HepG2 (cell line): ENCODE data around the gene MOCS1. TPM values are rescaled to one million over a fixed set of nuclear protein-coding genes. Genes with fewer than 3 reads are reported as not detected.

Experiments used
- ATAC-seq: fragments of 200-7000 bp; cut with Tn5 transposase; 3 replicates; pipeline ENCODE4 v1.9.1; 2020; ENCODE audit warnings: mild to moderate bottlenecking, moderate library complexity
- BruUV-seq: library from RNA; stranded (reverse); fragments of 400-500 nt; replicated peaks from 2 replicates; lab custom pipeline; 2021; lab: Mats Ljungman, UMichigan
- CTCF ChIA-PET: fragments of 300-600 bp; formaldehyde crosslinking; extraction: SDS; loops from one replicate; lab custom pipeline; 2021; ENCODE audit warnings: low total read pairs, inconsistent platforms, low intra/inter-chr PET ratio; lab: Yijun Ruan, JAX
- POLR2A ChIA-PET: fragments of 350-600 bp; sonication (Branson Sonifier 250); formaldehyde crosslinking; loops from one replicate; lab custom pipeline; 2020; ENCODE audit warnings: antibody characterized with exemption, inconsistent platforms; lab: Yijun Ruan, JAX
- DNase-seq: peaks from one replicate; pipeline ENCODE4 v3.0.0-alpha.2; 2015; ENCODE audit warnings: low spot score
- FAIRE-seq: peaks from 3 replicates; lab custom pipeline; 2011; peaks lifted over from hg19 to GRCh38; lab: Jason Lieb, UNC
- H2AFZ ChIP-seq: one replicate; pipeline ENCODE4 v1.6.1; 2011; ENCODE audit warnings: low read length, inconsistent platforms
- H3K27ac ChIP-seq: fragments of 300-600 bp; 3 replicates; pipeline ENCODE4 v1.8.0; 2011; ENCODE audit warnings: mixed run types, mild to moderate bottlenecking, mixed read lengths, low read length, inconsistent platforms; ENCODE audit not compliant: insufficient read depth; ENCODE audit errors: extremely low read length
- H3K27me3 ChIP-seq, 2 experiments: fragments of 200-600 bp in 1 of 2; 2 replicates in 1 of 2; 3 replicates in 1 of 2; pipeline versions ENCODE4 v1.6.0 to v1.8.0; 2011; ENCODE audit warnings: low read length in 2 of 2, mild to moderate bottlenecking in 2 of 2, moderate library complexity in 2 of 2, inconsistent platforms in 1 of 2; ENCODE audit not compliant: insufficient read depth in 2 of 2, control insufficient read depth in 1 of 2
- H3K36me3 ChIP-seq, 2 experiments: fragments of 200-600 bp in 1 of 2; replicated peaks in 1 of 2; 2 replicates in 1 of 2; 3 replicates in 1 of 2; pipeline versions ENCODE4 v1.5.1 to v1.8.0; 2011; ENCODE audit warnings: low read length in 2 of 2, inconsistent platforms in 1 of 2; ENCODE audit not compliant: insufficient read depth in 2 of 2, control insufficient read depth in 1 of 2
- H3K4me1 ChIP-seq: 2 replicates; pipeline ENCODE4 v1.5.1; 2012; ENCODE audit warnings: low read length, inconsistent platforms; ENCODE audit not compliant: insufficient read depth
- H3K4me2 ChIP-seq: 2 replicates; pipeline ENCODE4 v1.6.0; 2011; ENCODE audit warnings: low read depth, low read length, inconsistent platforms
- H3K4me3 ChIP-seq, 3 experiments: fragments of 200-600 bp in 1 of 3; sonication (generic), shearing (Covaris generic) in 1 of 3; replicated peaks in 1 of 3; 2 replicates each; pipeline ENCODE4 v1.5.1; 2011 to 2016; ENCODE audit warnings: low read length in 3 of 3, inconsistent platforms in 2 of 3, low read depth in 2 of 3, mild to moderate bottlenecking in 2 of 3, control low read depth in 1 of 3, mixed read lengths in 1 of 3; ENCODE audit not compliant: insufficient read depth in 1 of 3
- H3K79me2 ChIP-seq: one replicate; pipeline ENCODE4 v1.6.1; 2011; ENCODE audit warnings: low read length, inconsistent platforms; ENCODE audit not compliant: insufficient read depth
- H3K9ac ChIP-seq: 2 replicates; pipeline ENCODE4 v1.6.0; 2011; ENCODE audit warnings: mild to moderate bottlenecking, low read depth, low read length, inconsistent platforms; ENCODE audit not compliant: insufficient read depth
- H3K9me3 ChIP-seq: 2 replicates; pipeline ENCODE4 v1.5.1; 2012; ENCODE audit warnings: mild to moderate bottlenecking, low read length
- H4K20me1 ChIP-seq: 2 replicates; pipeline ENCODE4 v1.6.0; 2011; ENCODE audit warnings: inconsistent platforms, mild to moderate bottlenecking, low read length, moderate library complexity; ENCODE audit not compliant: insufficient read depth
- ELF1 ChIP-seq: sonication (generic); formaldehyde crosslinking; IDR thresholded peaks from 2 replicates; pipeline ENCODE4 v1.4.0; 2020; ENCODE audit warnings: missing genetic modification reagents
- IKZF4 ChIP-seq: sonication (generic); formaldehyde crosslinking; IDR thresholded peaks from 2 replicates; pipeline ENCODE4 v1.5.1; 2020; ENCODE audit warnings: borderline replicate concordance, mild to moderate bottlenecking, low read depth, missing genetic modification reagents; ENCODE audit errors: not compliant biosample characterization
- MYNN ChIP-seq: sonication (generic); formaldehyde crosslinking; IDR thresholded peaks from 2 replicates; pipeline ENCODE4 v1.4.0; 2020; ENCODE audit warnings: mild to moderate bottlenecking, low read depth, missing genetic modification reagents
- MYPOP ChIP-seq: sonication (generic); formaldehyde crosslinking; IDR thresholded peaks from 2 replicates; pipeline ENCODE4 v1.8.1; 2023; ENCODE audit warnings: mild to moderate bottlenecking, moderate library complexity, missing genetic modification reagents
- NCOR1 ChIP-seq: fragments of 200-600 bp; sonication (generic); IDR thresholded peaks from 2 replicates; pipeline ENCODE4 v1.7.0; 2017; ENCODE audit warnings: antibody characterized with exemption, low read length, borderline replicate concordance
- NR2C2 ChIP-seq: sonication (generic); formaldehyde crosslinking; IDR thresholded peaks from 2 replicates; pipeline ENCODE4 v1.4.0; 2020; ENCODE audit warnings: missing genetic modification reagents, mild to moderate bottlenecking, moderate library complexity, borderline replicate concordance
- PPARG ChIP-seq: conservative IDR thresholded peaks from 2 replicates; pipeline ENCODE4 v1.6.1; 2016; ENCODE audit warnings: missing biosample characterization, missing genetic modification reagents
- SAP130 ChIP-seq: IDR thresholded peaks from 2 replicates; pipeline ENCODE4 v1.6.1; 2016; ENCODE audit warnings: low read depth
- XBP1 ChIP-seq: sonication (generic); formaldehyde crosslinking; IDR thresholded peaks from 2 replicates; pipeline ENCODE4 v1.5.0; 2020; ENCODE audit warnings: missing genetic modification reagents
- ZFP36L1 ChIP-seq: sonication (generic); formaldehyde crosslinking; IDR thresholded peaks from 2 replicates; pipeline ENCODE4 v1.8.0; 2022; ENCODE audit warnings: mild to moderate bottlenecking, missing genetic modification reagents, moderate library complexity
- ZNF121 ChIP-seq: sonication (generic); formaldehyde crosslinking; IDR thresholded peaks from 2 replicates; pipeline ENCODE4 v1.5.0; 2020; ENCODE audit warnings: mild to moderate bottlenecking, missing genetic modification reagents
- ZNF660 ChIP-seq: sonication (generic); formaldehyde crosslinking; IDR thresholded peaks from 2 replicates; pipeline ENCODE4 v1.5.1; 2020; ENCODE audit warnings: mild to moderate bottlenecking, low read depth, missing genetic modification reagents, borderline replicate concordance
- WGBS: methylation state at CpG from one replicate; pipeline ENCODE4 v1.1.6; 2017; ENCODE audit warnings: low lambda C conversion rate; 5-methylcytosine and 5-hydroxymethylcytosine counted together
- in situ Hi-C: cut with HindIII; loops from 2 replicates; pipeline ENCODE4 v1.10.0; 2017; ENCODE audit warnings: low pct_unique_long_range_greater_than_20kb; ENCODE audit not compliant: extremely low pct_ligation_motif_present
- intact Hi-C: fragments of 100-400 bp; cut with micrococcal nuclease; formaldehyde crosslinking; loops from one replicate; pipeline ENCODE4 v1.10.0; 2022; ENCODE audit not compliant: unreplicated experiment
- polyA plus RNA-seq, 8 experiments: library from polyadenylated mRNA; depleted of rRNA in 3 of 8; stranded (reverse) in 7 of 8; unstranded in 1 of 8; fragments of >200 nt; fragmentation: Illumina TruSeq in 4 of 8; extraction: Trizol in 4 of 8; gene quantifications; 2 replicates each; pipeline versions ENCODE4 v1.2.1 to v1.2.3, GENCODE V29; 2011 to 2016; ENCODE audit warnings: low read depth in 4 of 8, missing spikeins in 1 of 8, mixed read lengths in 1 of 8; ENCODE audit not compliant: insufficient read depth in 1 of 8
- total RNA-seq, 5 experiments: library from RNA; depleted of rRNA; stranded (reverse); fragments of >200 nt; fragmentation: Illumina TruSeq; extraction: Trizol; gene quantifications; 2 replicates each; pipeline ENCODE4 v1.2.3, GENCODE V29; 2016; ENCODE audit warnings: low read depth in 1 of 5

Gene MOCS1
- total and polyA plus RNA-seq, 2 of the 13 experiments (the other 11 are each of a cell fraction or from before 2014, with no cell fraction given) = 5.3 to 11.7 TPM

GRCh38 chr6:39930540-39930939, 3.7 kb downstream of the MOCS1 start:
- Histone ChIP-seq H3K4me2 (no peak overlapping the region), H2AFZ (no peak overlapping the region), H3K9ac (no peak overlapping the region), H3K4me1 (peaks cover 29% of the 10 kb centered on the region), H3K9me3 (no peaks in the 10 kb centered on the region), H3K27ac (no peak overlapping the region), H3K36me3 (peaks cover 1 to 3% of the 10 kb centered on the region in 2 experiments; a peak in 3 of 5 replicates), H4K20me1 (no peaks in the 10 kb centered on the region), H3K27me3 (0 out of 5 replicates have a peak, but pooled peaks cover 0 to 3% of the 10 kb centered on the region in 2 experiments), H3K4me3 (no peak overlapping the region), H3K79me2 (no peaks in the 10 kb centered on the region)
- in situ Hi-C loops = no loop called here
- no peak for FAIRE-seq
- intact Hi-C loops = no loop called here
- CTCF ChIA-PET = no interaction called here
- no peak for DNase-seq
- no peak for ATAC-seq
- no TSS peak for BruUV-seq
- POLR2A ChIA-PET = no interaction called here
- 88% methylated on average over 4 of the region's 4 CpGs for WGBS
- TF ChIP-seq ZNF660 (CRISPR knock-in tag) = no peak
- TF ChIP-seq MYNN (CRISPR knock-in tag) = no peak
- TF ChIP-seq PPARG (CRISPR knock-in tag) = no peak
- TF ChIP-seq MYPOP (CRISPR knock-in tag) = no peak
- TF ChIP-seq ZNF121 (CRISPR knock-in tag) = no peak
- TF ChIP-seq ELF1 (CRISPR knock-in tag) = no peak
- TF ChIP-seq XBP1 (CRISPR knock-in tag) = no peak
- no peak for TF ChIP-seq ZFP36L1
- TF ChIP-seq SAP130 = no peak
- TF ChIP-seq IKZF4 = no peak
- TF ChIP-seq NCOR1 = no peak
- TF ChIP-seq NR2C2 (CRISPR knock-in tag) = no peak
